ENCODE data around the gene SPAG16.

DNA sequence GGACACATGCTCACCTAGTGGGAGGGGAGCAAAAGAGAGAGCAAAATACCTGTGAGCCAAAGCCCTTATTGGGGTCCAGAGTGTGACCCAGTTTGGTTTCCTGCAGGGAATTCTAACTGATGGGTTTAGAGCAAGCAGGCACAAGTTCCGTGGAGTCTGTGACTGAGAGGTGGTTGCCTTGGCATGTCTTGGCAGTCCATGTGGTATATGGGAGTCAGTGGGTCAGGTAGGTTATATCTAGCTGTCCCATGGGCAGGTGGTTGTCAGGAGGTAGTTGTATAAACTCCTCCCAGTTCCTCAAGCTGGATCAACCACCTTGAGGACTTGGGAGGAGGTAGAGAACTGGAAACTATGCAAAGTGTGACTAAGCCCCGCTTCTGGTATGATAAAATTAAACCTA, 673.8 kb downstream of the SPAG16 start:
- TF ChIP-seq, protein P1, sequence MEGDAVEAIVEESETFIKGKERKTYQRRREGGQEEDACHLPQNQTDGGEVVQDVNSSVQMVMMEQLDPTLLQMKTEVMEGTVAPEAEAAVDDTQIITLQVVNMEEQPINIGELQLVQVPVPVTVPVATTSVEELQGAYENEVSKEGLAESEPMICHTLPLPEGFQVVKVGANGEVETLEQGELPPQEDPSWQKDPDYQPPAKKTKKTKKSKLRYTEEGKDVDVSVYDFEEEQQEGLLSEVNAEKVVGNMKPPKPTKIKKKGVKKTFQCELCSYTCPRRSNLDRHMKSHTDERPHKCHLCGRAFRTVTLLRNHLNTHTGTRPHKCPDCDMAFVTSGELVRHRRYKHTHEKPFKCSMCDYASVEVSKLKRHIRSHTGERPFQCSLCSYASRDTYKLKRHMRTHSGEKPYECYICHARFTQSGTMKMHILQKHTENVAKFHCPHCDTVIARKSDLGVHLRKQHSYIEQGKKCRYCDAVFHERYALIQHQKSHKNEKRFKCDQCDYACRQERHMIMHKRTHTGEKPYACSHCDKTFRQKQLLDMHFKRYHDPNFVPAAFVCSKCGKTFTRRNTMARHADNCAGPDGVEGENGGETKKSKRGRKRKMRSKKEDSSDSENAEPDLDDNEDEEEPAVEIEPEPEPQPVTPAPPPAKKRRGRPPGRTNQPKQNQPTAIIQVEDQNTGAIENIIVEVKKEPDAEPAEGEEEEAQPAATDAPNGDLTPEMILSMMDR (IDR thresholded peaks at IDR 0.05), result no peak
- TF ChIP-seq POLR2A (IDR thresholded peaks at IDR 0.05), result no peak
